Activated T-cell treated with anti-CD3 and anti-CD28 coated beads, Interleukin-2, amount 50 U/mL, for 48 hours (primary cell): ENCODE data around the gene TRAPPC13.

ENCODE experiments used
- DNase-seq, 2 experiments: peaks; one replicate each; pipeline ENCODE4 v3.0.0-alpha.2; 2020

The TRAPPC13 gene

DNA sequence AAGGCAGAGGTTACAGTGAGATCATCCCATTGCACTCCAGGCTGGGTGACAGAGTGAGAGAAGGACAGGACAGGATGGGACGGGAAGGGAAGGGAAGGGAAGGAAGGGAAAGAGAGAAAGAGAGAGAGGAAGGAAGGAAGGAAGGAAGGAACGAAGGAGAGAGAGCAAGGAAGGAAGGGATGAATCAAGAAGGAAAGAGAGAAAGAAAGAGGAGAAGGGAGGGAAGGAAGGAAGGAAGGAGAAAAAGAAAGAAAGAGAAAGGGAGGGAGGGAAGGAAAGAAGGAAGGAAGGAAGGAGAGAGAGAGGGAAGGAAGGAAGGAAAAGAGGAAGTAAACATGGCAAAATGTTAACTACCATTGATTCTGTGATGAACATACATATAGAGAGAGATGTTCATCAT is 68.3 kb downstream of the TRAPPC13 start:
- DNase-seq: no peak

DNA sequence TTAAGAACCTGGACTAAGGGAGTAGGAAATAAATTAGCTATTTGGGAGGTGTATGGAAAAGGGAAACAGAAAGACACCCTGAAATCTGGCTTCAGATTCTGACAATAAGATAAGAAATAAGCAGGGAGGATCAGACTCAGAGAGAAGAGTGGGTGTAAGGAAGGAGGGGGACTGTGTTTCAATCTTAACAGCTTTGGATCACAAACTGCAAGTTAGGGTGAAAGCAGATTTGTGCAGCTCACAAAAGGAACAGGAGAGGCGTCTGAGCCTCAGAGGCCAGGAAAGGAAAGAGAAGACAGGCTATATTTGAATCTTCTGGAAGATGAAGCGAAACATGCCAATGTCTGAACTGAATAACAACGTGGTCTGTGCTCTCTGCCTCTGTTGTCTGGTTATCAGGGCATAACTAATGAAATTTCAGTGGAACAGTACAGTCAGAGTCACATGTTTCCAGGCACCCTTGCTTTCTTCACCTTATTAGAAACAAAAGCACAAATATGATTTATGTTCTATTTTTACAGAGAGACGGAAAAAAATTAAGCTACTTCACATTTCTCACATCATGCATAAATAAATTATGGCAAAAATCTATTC is 70.4 kb downstream of the TRAPPC13 start:
- DNase-seq: no peak

DNA sequence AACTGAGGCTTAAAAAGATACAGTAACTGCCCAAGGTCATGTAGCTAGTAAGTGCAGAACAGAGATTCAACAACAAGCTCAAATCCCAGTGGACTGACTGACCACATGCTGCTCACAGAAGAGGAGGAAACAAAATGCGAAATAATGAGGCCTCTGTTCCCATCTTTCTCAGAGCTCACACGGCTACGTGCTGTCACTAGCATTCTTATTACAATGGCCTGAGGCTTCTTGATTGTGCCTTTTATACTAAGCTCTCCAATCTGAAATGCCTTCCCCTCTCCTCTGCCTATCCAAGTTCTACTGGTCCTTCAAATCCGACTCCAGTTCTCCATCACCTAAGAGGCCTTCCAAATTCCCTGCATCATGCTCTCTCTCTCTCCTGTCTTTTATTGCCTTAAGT is 71.1 kb downstream of the TRAPPC13 start:
- DNase-seq: no peak

GRCh38 chr5:65696892-65697291 is 72.1 kb downstream of the TRAPPC13 start:
- DNase-seq: no peak

GRCh38 chr5:65699338-65699737 is 74.5 kb downstream of the TRAPPC13 start:
- no peak for DNase-seq

DNA sequence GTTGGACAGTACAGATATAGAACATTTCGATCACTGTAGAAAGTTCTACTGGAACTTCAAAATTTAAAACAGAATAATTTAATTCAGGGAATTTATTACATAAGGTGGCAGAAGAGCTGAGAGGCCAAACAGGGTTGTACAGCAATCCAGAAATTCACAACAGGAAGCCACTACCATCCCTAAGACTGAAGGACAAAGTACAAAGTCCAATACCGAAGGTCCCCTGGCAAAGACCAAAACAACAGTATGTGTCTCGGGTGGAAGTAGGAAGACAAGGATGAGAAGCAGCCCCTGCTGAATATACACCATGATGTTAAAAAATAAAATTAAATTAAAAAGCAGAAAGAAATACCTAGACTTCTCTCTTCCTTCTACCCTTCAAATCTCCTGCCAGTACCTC is 77.2 kb downstream of the TRAPPC13 start:
- DNase-seq: no peak

DNA sequence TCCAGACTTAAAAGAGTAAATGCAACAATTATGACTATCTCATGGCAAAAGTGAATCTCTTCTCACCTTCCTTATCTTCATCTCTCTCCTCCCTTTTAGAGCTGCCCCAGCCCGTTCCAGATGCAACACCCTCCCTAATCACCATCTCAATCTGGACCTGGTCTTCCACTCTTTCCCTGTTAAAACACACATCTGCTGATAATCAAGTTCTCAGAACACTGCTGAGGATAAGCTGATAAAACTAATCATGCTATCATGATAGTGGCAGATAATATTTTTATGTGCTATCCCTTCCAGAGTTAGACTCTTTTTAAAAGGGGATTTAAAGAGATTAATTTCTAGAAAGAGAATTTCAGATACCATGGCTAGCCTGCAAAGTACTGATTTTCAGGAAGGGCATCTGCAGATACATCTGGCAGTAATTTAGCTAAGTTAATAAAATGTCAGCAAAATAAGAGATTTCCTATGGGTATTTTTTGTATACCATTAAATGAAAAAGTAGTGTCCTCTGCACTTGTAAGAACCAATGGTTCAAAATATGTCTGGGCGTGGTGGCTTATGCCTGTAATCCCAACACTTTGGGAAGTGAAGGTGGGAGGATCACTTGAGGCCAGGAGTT is 79.9 kb downstream of the TRAPPC13 start:
- no peak for DNase-seq

- DNase-seq: no peak
These were observed 82.8 kb downstream of the TRAPPC13 start for GRCh38 chr5:65707663-65708062.

GRCh38 chr5:65708145-65708544 is 83.3 kb downstream of the TRAPPC13 start:
- DNase-seq: no peak
